GM12878 (cell line): ENCODE measurements around the gene PTCHD4. TPM values are rescaled to one million over a fixed set of nuclear protein-coding genes. Genes with fewer than 3 reads are reported as not detected.

Experiments used
- ATAC-seq: fragments of 200-7000 bp; cut with Tn5 transposase; 3 replicates; pipeline ENCODE4 v1.9.1; 2020; ENCODE audit warnings: mild to moderate bottlenecking, moderate library complexity
- BruUV-seq: library from RNA; stranded (reverse); fragments of 400-500 nt; replicated peaks from 2 replicates; lab custom pipeline; 2021; lab: Mats Ljungman, UMichigan
- CTCF ChIA-PET: fragments of 300-600 bp; sonication (Branson Sonifier 250); formaldehyde crosslinking; extraction: SDS; loops from one replicate; lab custom pipeline; 2021; ENCODE audit warnings: inconsistent platforms; lab: Yijun Ruan, JAX
- POLR2A ChIA-PET: fragments of 350-600 bp; formaldehyde crosslinking; extraction: SDS; loops from one replicate; lab custom pipeline; 2021; ENCODE audit warnings: inconsistent platforms; lab: Charles Lee
- RAD21 ChIA-PET: fragments of 300-600 bp; sonication (Branson Sonifier 250); formaldehyde crosslinking; loops from one replicate; lab custom pipeline; 2023; ENCODE audit warnings: antibody characterized with exemption; ENCODE audit not compliant: unreplicated experiment; lab: Charles Lee
- SMC1A ChIA-PET: fragments of 300-600 bp; sonication (Branson Sonifier 250); formaldehyde crosslinking; loops from one replicate; lab custom pipeline; 2023; ENCODE audit not compliant: unreplicated experiment, uncharacterized antibody; lab: Charles Lee
- DNase-seq: peaks from one replicate; pipeline ENCODE4 v3.0.0-alpha.2; 2011; ENCODE audit warnings: low read depth, low spot score
- FAIRE-seq: peaks from 3 replicates; lab custom pipeline; 2011; peaks lifted over from hg19 to GRCh38; lab: Jason Lieb, UNC
- H2AFZ ChIP-seq: 2 replicates; pipeline ENCODE4 v1.6.0; 2011; ENCODE audit warnings: low read depth, low read length, control low read depth; ENCODE audit not compliant: control insufficient read depth
- H3K27ac ChIP-seq: 2 replicates; pipeline ENCODE4 v1.5.1; 2011; ENCODE audit warnings: control low read depth; ENCODE audit not compliant: control insufficient read depth, insufficient read depth
- H3K27me3 ChIP-seq, 2 experiments: replicated peaks in 1 of 2; 2 replicates each; pipeline versions ENCODE4 v1.6.0 to v1.6.1; 2011; ENCODE audit warnings: low read length in 1 of 2; ENCODE audit not compliant: control insufficient read depth in 2 of 2, insufficient read depth in 2 of 2
- H3K36me3 ChIP-seq, 2 experiments: 2 replicates each; pipeline ENCODE4 v1.5.1; 2011; ENCODE audit warnings: low read length in 1 of 2; ENCODE audit not compliant: control insufficient read depth in 2 of 2, insufficient read depth in 2 of 2
- H3K4me1 ChIP-seq: 2 replicates; pipeline ENCODE4 v1.6.1; 2011; ENCODE audit warnings: mild to moderate bottlenecking, low read length, moderate library complexity, mixed read lengths; ENCODE audit not compliant: control insufficient read depth, insufficient read depth
- H3K4me2 ChIP-seq: 2 replicates; pipeline ENCODE4 v1.6.0; 2011; ENCODE audit warnings: control low read depth; ENCODE audit not compliant: control insufficient read depth, insufficient read depth
- H3K4me3 ChIP-seq: fragments of 200-600 bp; sonication (generic); 2 replicates; pipeline ENCODE4 v1.5.1; 2016
- H3K79me2 ChIP-seq: 2 replicates; pipeline ENCODE4 v1.6.0; 2011; ENCODE audit warnings: low read length; ENCODE audit not compliant: control insufficient read depth, insufficient read depth
- H3K9ac ChIP-seq: 2 replicates; pipeline ENCODE4 v1.8.0; 2011; ENCODE audit warnings: low read length, control low read depth, mixed read lengths; ENCODE audit not compliant: control insufficient read depth, insufficient read depth
- H3K9me3 ChIP-seq: replicated peaks from 3 replicates; pipeline ENCODE4 v1.5.1; 2011; ENCODE audit warnings: mild to moderate bottlenecking, low read length; ENCODE audit not compliant: control insufficient read depth, insufficient read depth
- H4K20me1 ChIP-seq: 2 replicates; pipeline ENCODE4 v1.6.0; 2011; ENCODE audit not compliant: control insufficient read depth, insufficient read depth
- GABPA ChIP-seq: IDR thresholded peaks from 2 replicates; pipeline ENCODE4 v1.6.1; 2014; ENCODE audit warnings: antibody characterized with exemption, low read depth, mild to moderate bottlenecking, inconsistent platforms
- HDAC6 ChIP-seq: fragments of 200-600 bp; sonication (generic); IDR thresholded peaks from one replicate; pipeline ENCODE4 v1.8.0; 2017; ENCODE audit warnings: antibody characterized with exemption; ENCODE audit not compliant: unreplicated experiment
- HDGF ChIP-seq: fragments of 450-650 bp; IDR thresholded peaks from 2 replicates; pipeline ENCODE4 v1.6.1; 2016; ENCODE audit warnings: antibody characterized with exemption
- IRF4 ChIP-seq: IDR thresholded peaks from 2 replicates; pipeline ENCODE4 v1.6.1; 2011; ENCODE audit warnings: low read depth, low read length
- IRF5 ChIP-seq: fragments of 450-650 bp; IDR thresholded peaks from 2 replicates; pipeline ENCODE4 v1.6.1; 2017; ENCODE audit warnings: borderline replicate concordance
- MLLT1 ChIP-seq: fragments of 450-650 bp; IDR thresholded peaks from 2 replicates; pipeline ENCODE4 v1.6.1; 2016; ENCODE audit warnings: mild to moderate bottlenecking
- NFIC ChIP-seq: IDR thresholded peaks from 2 replicates; pipeline ENCODE4 v1.6.1; 2012; ENCODE audit warnings: low read depth, mild to moderate bottlenecking, inconsistent platforms, low read length, moderate library complexity
- NRF1 ChIP-seq: conservative IDR thresholded peaks from 2 replicates; pipeline ENCODE4 v1.6.1; 2011; ENCODE audit warnings: mild to moderate bottlenecking, low read depth, low read length, improper control_type of control experiment
- REST ChIP-seq: IDR thresholded peaks from 2 replicates; pipeline ENCODE4 v1.6.1; 2012; ENCODE audit warnings: mild to moderate bottlenecking, low read depth, low read length
- SREBF1 ChIP-seq: IDR thresholded peaks from 2 replicates; pipeline ENCODE4 v1.6.1; 2012; ENCODE audit warnings: mild to moderate bottlenecking, low read length
- STAT1 ChIP-seq: fragments of 450-650 bp; conservative IDR thresholded peaks from 2 replicates; pipeline ENCODE4 v1.6.1; 2014; ENCODE audit warnings: antibody characterized with exemption, mild to moderate bottlenecking
- SUPT20H ChIP-seq: IDR thresholded peaks from 2 replicates; pipeline ENCODE4 v1.6.1; 2011; ENCODE audit warnings: low read depth, mild to moderate bottlenecking, low read length, moderate library complexity, borderline replicate concordance; ENCODE audit not compliant: control insufficient read depth
- TBL1XR1 ChIP-seq: IDR thresholded peaks from 2 replicates; pipeline ENCODE4 v1.6.1; 2012; ENCODE audit warnings: low read depth, low read length, improper control_type of control experiment
- ZBED1 ChIP-seq: IDR thresholded peaks from 2 replicates; pipeline ENCODE4 v1.6.1; 2016; ENCODE audit warnings: borderline replicate concordance
- ZNF384 ChIP-seq: IDR thresholded peaks from 2 replicates; pipeline ENCODE4 v1.6.1; 2012; ENCODE audit warnings: low read depth, mild to moderate bottlenecking, low read length, improper control_type of control experiment, borderline replicate concordance
- WGBS: methylation state at CpG from one replicate; pipeline ENCODE4 v1.1.6; 2016; ENCODE audit warnings: low lambda C conversion rate; ENCODE audit not compliant: insufficient replicate concordance, insufficient coverage; ENCODE audit errors: missing lambda C conversion rate; 5-methylcytosine and 5-hydroxymethylcytosine counted together
- in situ Hi-C: fragments of 300-500 bp; cut with MboI; formaldehyde crosslinking; loops from 9 replicates; pipeline ENCODE4 v1.14.3; 2018; ENCODE audit warnings: mixed read lengths
- intact Hi-C: fragments of 100-400 bp; cut with micrococcal nuclease; formaldehyde crosslinking; loops from one replicate; pipeline ENCODE4 v1.14.2; 2022; ENCODE audit not compliant: unreplicated experiment
- polyA plus RNA-seq, 11 experiments: library from polyadenylated mRNA; depleted of rRNA in 4 of 11; unstranded in 6 of 11; stranded (reverse) in 5 of 11; fragments of >200 nt; fragmentation: Nextera tagmentation in 4 of 11; fragmentation: Illumina TruSeq in 1 of 11; extraction: Ambion mirVana in 4 of 11; extraction: Trizol in 1 of 11; gene quantifications; 1 replicate in 1 of 11; 2 replicates in 10 of 11; pipeline versions ENCODE4 v1.2.1 to v1.2.3, GENCODE V29; 2011 to 2016; ENCODE audit warnings: inconsistent platforms in 2 of 11, missing spikeins in 2 of 11, low read depth in 1 of 11
- total RNA-seq, 4 experiments: library from RNA; depleted of rRNA in 3 of 4; stranded (reverse); fragments of >200 nt in 3 of 4; fragmentation: Illumina TruSeq in 1 of 4; extraction: Trizol in 1 of 4; gene quantifications; 2 replicates each; pipeline versions ENCODE4 v1.2.1 to v1.2.3, GENCODE V29; 2013 to 2021

PTCHD4 gene
- total and polyA plus RNA-seq, 10 of the 15 experiments (the other 5 are each of a cell fraction or from before 2014, with no cell fraction given) = 0.02 to 0.17 (median 0.07) TPM; not detected in 3

GRCh38 chr6:48098923-48099322, 12.1 kb downstream of the PTCHD4 start:
- SMC1A ChIA-PET = interaction anchor here (1.0 to 1.1 kb wide), 2 partner anchors 14 to 108 kb away, joined by 3 read pairs; no protein-coding TSS in a partner anchor
- FAIRE-seq = no peak
- intact Hi-C loops = no loop called here

GRCh38 chr6:48092550-48093217, 18.3 kb downstream of the PTCHD4 start:
- Histone ChIP-seq H3K4me3 (no peak overlapping the region), H3K27ac (no peak overlapping the region), H3K9ac (no peak overlapping the region), H3K36me3 (no peaks in the 10 kb centered on the region), H3K79me2 (no peaks in the 10 kb centered on the region), H3K4me2 (no peak overlapping the region), H2AFZ (no peak overlapping the region), H3K9me3 (no peaks in the 10 kb centered on the region), H4K20me1 (no peaks in the 10 kb centered on the region), H3K4me1 (no peaks in the 10 kb centered on the region), H3K27me3 (no peaks in the 10 kb centered on the region)
- RAD21 ChIA-PET = no interaction called here
- intact Hi-C loops = no loop called here
- SMC1A ChIA-PET = no interaction called here
- ATAC-seq (no peak), DNase-seq (no peak), FAIRE-seq (no peak)
- CTCF ChIA-PET = no interaction called here
- in situ Hi-C loops = no loop called here
- POLR2A ChIA-PET = no interaction called here
- 30% methylated on average over 3 of the region's 3 CpGs for WGBS
- BruUV-seq = no TSS peak
- TF ChIP-seq STAT1 = no peak
- TF ChIP-seq IRF5 = no peak
- no peak for TF ChIP-seq MLLT1
- TF ChIP-seq HDGF = no peak
- no peak for TF ChIP-seq REST
- no peak for TF ChIP-seq ZBED1
- no peak for TF ChIP-seq NRF1

More at GRCh38 chr6:48098923-48099322, 12.1 kb downstream of the PTCHD4 start:
- no peak for TF ChIP-seq HDAC6
- TF ChIP-seq NFIC = no peak
- TF ChIP-seq GABPA = no peak
- no peak for TF ChIP-seq ZNF384
- TF ChIP-seq SREBF1 = no peak
- TF ChIP-seq ZBED1 = no peak
- TF ChIP-seq SUPT20H = no peak
- TF ChIP-seq TBL1XR1 = no peak
- TF ChIP-seq IRF4 = no peak
- BruUV-seq = no TSS peak
- RAD21 ChIA-PET = interaction anchor here (0.7 kb wide), 1 partner anchor 317 kb away, joined by 3 read pairs; the partner anchor contains the start of gene OPN5
- H2AFZ ChIP-seq = no peak overlapping the region; the same call in 1 of the 2 replicates
- no peak overlapping the region for H3K4me2 ChIP-seq
- no peak overlapping the region for H3K4me3 ChIP-seq
- POLR2A ChIA-PET = no interaction called here
- H3K36me3 ChIP-seq = no peaks in the 10 kb centered on the region
- 4% methylated on average over 3 of the region's 3 CpGs for WGBS
- in situ Hi-C loops = no loop called here
- DNase-seq (no peak), ATAC-seq (no peak)
- no peak overlapping the region for H3K27ac ChIP-seq
- CTCF ChIA-PET = interaction anchor here (1.3 to 2.3 kb wide), 2 partner anchors 11 to 17 kb away, joined by 4 to 9 read pairs; no protein-coding TSS in a partner anchor
- H3K79me2 ChIP-seq = no peaks in the 10 kb centered on the region
- no peaks in the 10 kb centered on the region for H4K20me1 ChIP-seq
- H3K9ac ChIP-seq = no peak overlapping the region
- no peaks in the 10 kb centered on the region for H3K27me3 ChIP-seq
- no peaks in the 10 kb centered on the region for H3K4me1 ChIP-seq
- no peaks in the 10 kb centered on the region for H3K9me3 ChIP-seq
